ENCODE measurements around the gene LKAAEAR1.

GRCh38 chr20:64090165-64090564 is 6.0 kb upstream of the LKAAEAR1 start:
- no peak for TF ChIP-seq POLR2AphosphoS5 (IDR thresholded peaks at IDR 0.05)
- TF ChIP-seq CTCF (IDR thresholded peaks at IDR 0.05), result no peak
- no peak for TF ChIP-seq POLR2A (IDR thresholded peaks at IDR 0.05)
